ENCODE measurements around the gene TCERG1.

GRCh38 chr5:146440870-146441495 lies 6.2 kb upstream of the TCERG1 start:
- TF ChIP-seq POLR2AphosphoS5 (IDR thresholded peaks at IDR 0.05; ENCODE audit: borderline replicate concordance, low read depth, low read length) (no peak), EZH2 (IDR thresholded peaks at IDR 0.05) (no peak), FOXP2 (optimal IDR thresholded peaks at IDR 0.05; ENCODE audit: control extremely low read depth, extremely low read length, insufficient read depth) (no peak)
